SH-SY5Y (cell line): ENCODE results near the gene SLC23A2.

Experiments used
- GATA2 ChIP-seq: IDR thresholded peaks from 2 replicates; pipeline ENCODE4 v1.6.1; 2011; ENCODE audit warnings: mild to moderate bottlenecking, low read depth, low read length
- GATA3 ChIP-seq: IDR thresholded peaks from 2 replicates; pipeline ENCODE4 v1.6.1; 2011; ENCODE audit warnings: low read depth, mild to moderate bottlenecking, low read length, moderate library complexity

GRCh38 chr20:4854561-4854901, 146.8 kb downstream of the SLC23A2 start:
- TF ChIP-seq GATA2 (no peak), GATA3 (no peak)
